ENCODE measurements around the gene RNF126. TPM values are rescaled to one million over a fixed set of nuclear protein-coding genes. Genes with fewer than 3 reads are reported as not detected.
A peak's percentile ranks its signal among the peaks of the same experiment; 100 is the strongest.
"Not testable (repeated sequence)": the region's sequence is repeated elsewhere in the genome, so short reads cannot be mapped to it uniquely, and the experiment has no call there.

Gene RNF126
- total RNA-seq, 2 experiments from 2014 or later, result 84.4 to 89.7 TPM

DNA sequence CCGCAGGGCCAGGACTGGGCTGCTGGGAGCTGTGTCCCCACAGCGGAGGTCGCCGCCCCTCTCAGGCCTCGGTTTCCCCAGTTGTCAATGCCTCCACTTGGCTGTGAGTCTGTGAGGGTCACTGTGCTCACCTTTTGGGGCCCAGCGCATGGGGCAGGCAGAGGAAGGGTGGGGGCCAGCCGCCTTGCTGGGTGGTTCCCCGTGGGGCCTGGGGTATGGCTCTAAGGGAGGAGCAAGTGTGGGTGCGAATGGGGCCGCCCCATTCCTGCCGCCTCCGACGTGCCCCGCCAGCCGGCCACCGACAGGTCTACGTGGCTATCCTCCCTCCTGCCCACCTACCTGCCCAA is 24.1 kb downstream of the RNF126 start:
- peak overlapping the region; percentile 65 for H3K4me3 Mint-ChIP-seq
- peaks cover 18% of the 10 kb centered on the region for H3K4me1 Mint-ChIP-seq (ENCODE audit: low read depth)
- no peaks in the 10 kb centered on the region for H3K9me3 Mint-ChIP-seq
- POLR2A ChIA-PET, result no interaction called here
- intact Hi-C loops (cut with micrococcal nuclease), result loop anchor here (10.0 kb wide), 1 partner anchor 54 kb away; the partner anchor contains the start of gene HCN2
- DNase-seq, result no peak
- H3K27ac Mint-ChIP-seq, result no peak overlapping the region
- CTCF ChIA-PET, result interaction anchor here (1.0 kb wide), 1 partner anchor 107 kb away, joined by 3 read pairs; no protein-coding TSS in a partner anchor
- H3K27me3 Mint-ChIP-seq, result no peaks in the 10 kb centered on the region
- no peaks in the 10 kb centered on the region for H3K36me3 Mint-ChIP-seq

DNA sequence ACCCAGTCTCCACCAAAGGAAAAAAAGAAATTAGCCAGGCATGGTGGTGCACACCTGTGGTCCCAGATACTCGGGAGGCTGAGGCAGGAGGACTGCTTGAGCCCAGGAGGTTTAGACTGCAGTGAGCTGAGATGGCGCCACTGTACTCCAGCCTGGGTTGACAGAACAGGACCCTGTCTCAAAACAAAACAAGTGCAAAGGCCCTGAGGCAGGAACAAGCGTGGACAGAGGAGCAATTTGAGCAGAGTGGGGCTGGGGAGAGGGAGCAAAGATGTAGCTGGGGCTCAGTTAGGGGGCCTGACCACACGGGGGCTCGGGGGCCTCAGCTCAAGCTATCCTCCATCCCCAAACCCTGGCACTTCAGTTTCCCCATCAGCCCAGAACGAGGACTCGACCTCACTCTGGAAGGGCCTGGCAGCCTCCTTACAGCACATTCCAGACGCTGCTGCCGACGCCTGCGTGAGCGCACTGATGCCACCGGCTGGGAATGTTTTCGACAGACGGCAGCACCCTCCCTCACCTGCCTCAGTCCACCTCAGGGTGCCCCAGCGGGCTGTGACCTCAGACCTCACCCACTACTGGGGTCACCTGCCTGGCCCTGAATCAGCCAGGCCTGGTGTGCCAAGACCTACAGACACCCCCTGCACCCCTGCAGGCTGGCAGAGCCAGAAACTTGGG is 27.9 kb downstream of the RNF126 start:
- DNase-seq, result no peak
- Mint-ChIP-seq H3K4me1 (ENCODE audit: low read depth) (peaks cover 39% of the 10 kb centered on the region), H3K9me3 (no peaks in the 10 kb centered on the region), H3K36me3 (peaks cover 15% of the 10 kb centered on the region), H3K27ac (peak overlapping the region; percentile 49), H3K4me3 (no peak overlapping the region), H3K27me3 (no peaks in the 10 kb centered on the region)
- CTCF ChIA-PET, result interaction anchor here (1.8 kb wide), 1 partner anchor 29 kb away, joined by 4 read pairs; no protein-coding TSS in a partner anchor
- POLR2A ChIA-PET, result no interaction called here
- intact Hi-C loops (cut with micrococcal nuclease), result loop anchor here (10.0 kb wide), 1 partner anchor 50 kb away; the partner anchor contains the start of gene HCN2

DNA sequence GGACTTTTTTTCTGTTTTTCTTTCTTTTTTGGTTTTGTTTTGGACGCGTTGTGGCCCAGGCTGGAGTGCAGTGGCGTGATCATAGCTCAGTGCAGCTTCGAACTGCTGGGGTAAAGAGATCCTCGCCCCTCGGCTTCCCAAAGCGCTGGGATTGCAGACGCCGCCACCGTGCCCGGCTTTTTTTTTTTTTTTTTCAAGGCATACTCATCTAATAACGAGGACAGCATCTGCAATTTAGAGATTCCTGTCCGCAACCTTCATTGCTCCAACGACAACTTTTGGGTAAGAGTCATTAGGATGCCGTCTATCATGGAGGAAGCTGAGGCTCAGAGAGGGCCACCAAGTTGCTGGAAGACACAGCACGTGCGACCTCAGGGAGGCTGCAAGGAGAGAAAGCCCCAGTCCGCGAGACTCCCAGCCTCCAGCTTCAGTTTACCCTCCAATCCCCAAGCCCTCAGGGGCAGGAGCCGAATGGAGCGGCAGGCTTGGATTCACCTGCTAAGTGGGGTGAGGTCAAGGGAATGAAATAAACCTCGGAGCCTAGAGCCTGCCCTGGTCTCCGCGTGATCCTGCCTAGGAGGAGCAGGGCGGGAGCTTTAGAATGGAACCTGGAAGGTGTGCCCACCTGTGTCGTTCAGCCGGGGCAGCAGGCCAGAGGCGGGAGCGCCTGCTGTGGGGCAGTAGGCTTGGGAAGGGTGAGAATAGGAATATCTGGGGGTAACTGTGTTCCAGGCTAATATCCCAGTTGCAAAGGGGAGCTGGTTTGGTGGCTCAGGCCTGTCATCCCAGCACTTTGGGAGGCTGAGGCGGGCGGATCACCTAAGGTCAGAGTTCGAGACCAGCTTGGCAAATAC is 29.0 kb downstream of the RNF126 start:
- Mint-ChIP-seq H3K4me1 (ENCODE audit: low read depth) (peaks cover 38% of the 10 kb centered on the region), H3K9me3 (no peaks in the 10 kb centered on the region), H3K4me3 (peak overlapping the region; percentile 96), H3K27me3 (no peaks in the 10 kb centered on the region), H3K27ac (peak overlapping the region; percentile 72), H3K36me3 (peaks cover 22% of the 10 kb centered on the region)
- ChIA-PET POLR2A (interaction anchor here (1.1 to 1.5 kb wide), 2 partner anchors 22 to 26 kb away, joined by 3 read pairs; no protein-coding TSS in a partner anchor), CTCF (interaction anchor here (1.0 to 1.8 kb wide), 2 partner anchors 28 to 46 kb away, joined by 3 to 4 read pairs; no protein-coding TSS in a partner anchor)
- intact Hi-C loops (cut with micrococcal nuclease), result loop anchor here (1.0 to 10.0 kb wide), 4 partner anchors 23 to 163 kb away; partner anchors contain the start of genes HCN2 and PTBP1
- no peak for DNase-seq

DNA sequence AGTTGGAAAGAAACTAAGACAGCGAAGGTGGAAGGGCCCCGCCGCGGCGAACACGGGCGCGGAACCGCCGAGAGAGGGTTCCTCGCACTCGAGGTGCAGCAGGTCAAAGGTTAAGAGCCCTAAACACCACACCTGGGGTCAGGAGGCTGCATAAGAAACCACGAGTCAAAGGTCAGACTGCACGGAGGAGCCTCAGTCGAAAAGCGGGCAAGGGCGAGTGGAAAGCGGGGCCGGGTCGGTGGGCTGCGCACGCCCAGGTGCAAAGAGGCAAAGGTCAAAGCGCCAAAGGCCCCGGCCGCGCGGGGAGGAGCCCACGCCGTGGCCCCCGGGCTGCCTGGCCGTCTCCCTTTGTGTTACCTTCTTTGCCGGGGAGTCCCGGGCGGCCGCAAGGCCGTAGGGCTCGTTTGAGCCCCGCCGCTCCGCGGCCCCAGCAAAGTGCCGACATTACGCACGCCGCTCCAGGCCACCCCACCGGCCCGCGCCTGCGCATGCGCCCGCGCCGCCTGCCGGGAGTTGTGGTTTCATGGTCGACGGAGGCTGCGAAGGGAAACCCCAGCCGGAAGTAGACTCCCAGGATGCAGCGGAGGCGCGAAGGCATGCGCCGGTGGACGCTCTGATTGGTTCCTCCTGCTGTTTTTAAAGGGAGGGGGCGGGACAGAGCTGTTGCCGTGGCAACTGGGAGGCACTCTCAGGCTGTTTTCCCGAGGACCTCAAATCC is 29.8 kb downstream of the RNF126 start, which contains the start of gene POLRMT:
Gene POLRMT (minus strand): TSS at position 470 of the 718 bp plus-strand sequence. CDS start 25 bp downstream, at position 445.
- H3K9me3 Mint-ChIP-seq, result no peaks in the 10 kb centered on the region
- peaks cover 33% of the 10 kb centered on the region for H3K4me1 Mint-ChIP-seq (ENCODE audit: low read depth)
- peak within 1 kb of the TSS; percentile 84 for H3K27ac Mint-ChIP-seq
- no peaks in the 10 kb centered on the region for H3K27me3 Mint-ChIP-seq
- H3K4me3 Mint-ChIP-seq, result peak within 1 kb of the TSS; percentile 96
- DNase-seq, result peak; percentile 99
- peaks cover 29% of the 10 kb centered on the region for H3K36me3 Mint-ChIP-seq
- ChIA-PET CTCF (interaction anchor here (0.5 to 1.8 kb wide), 5 partner anchors 27 to 49 kb away, joined by 3 to 4 read pairs (median 3); no protein-coding TSS in a partner anchor), POLR2A (interaction anchor here (1.1 to 1.5 kb wide), 2 partner anchors 21 to 27 kb away, joined by 3 read pairs; no protein-coding TSS in a partner anchor)
- intact Hi-C loops (cut with micrococcal nuclease), result loop anchor here (1.0 to 10.0 kb wide), 4 partner anchors 22 to 164 kb away; partner anchors contain the start of genes HCN2 and PTBP1

DNA sequence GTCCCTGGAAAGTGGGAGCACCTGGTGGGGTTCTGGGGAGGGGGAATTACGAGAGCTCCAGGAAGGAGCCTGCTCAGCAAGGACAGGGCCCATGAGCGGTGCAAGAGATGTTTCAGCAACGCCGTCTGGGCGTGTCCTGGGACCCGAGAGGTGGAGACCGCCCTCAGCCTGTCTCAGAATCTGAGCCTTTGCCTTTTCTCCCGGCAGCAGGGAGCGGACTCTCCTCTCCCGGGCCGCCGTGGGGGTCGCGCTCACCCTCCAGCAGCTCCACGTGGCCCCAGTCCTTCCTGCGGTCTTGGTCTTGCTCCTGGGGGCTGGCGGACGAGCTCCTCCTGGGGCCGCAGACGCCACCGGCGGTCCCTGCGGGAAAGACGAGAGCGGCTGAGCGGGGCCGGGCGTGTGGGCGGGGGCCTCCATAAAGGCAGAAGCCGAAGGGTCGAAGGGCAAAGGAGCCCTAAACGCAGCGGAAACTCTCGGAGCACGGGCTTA is 30.4 kb downstream of the RNF126 start:
- peak overlapping the region; percentile 84 for H3K27ac Mint-ChIP-seq
- DNase-seq, result peak; percentile 64
- intact Hi-C loops (cut with micrococcal nuclease), result loop anchor here (1.0 to 10.0 kb wide), 4 partner anchors 21 to 164 kb away; partner anchors contain the start of genes HCN2 and PTBP1
- POLR2A ChIA-PET, result interaction anchor here (1.1 kb wide), 1 partner anchor 47 kb away, joined by 3 read pairs; no protein-coding TSS in a partner anchor
- no peaks in the 10 kb centered on the region for H3K9me3 Mint-ChIP-seq
- no peaks in the 10 kb centered on the region for H3K27me3 Mint-ChIP-seq
- CTCF ChIA-PET, result interaction anchor here (0.6 to 0.9 kb wide), 2 partner anchors 27 to 48 kb away, joined by 3 to 4 read pairs; no protein-coding TSS in a partner anchor
- H3K4me3 Mint-ChIP-seq, result peak overlapping the region; percentile 96
- peaks cover 33% of the 10 kb centered on the region for H3K4me1 Mint-ChIP-seq (ENCODE audit: low read depth)
- peaks cover 31% of the 10 kb centered on the region for H3K36me3 Mint-ChIP-seq

DNA sequence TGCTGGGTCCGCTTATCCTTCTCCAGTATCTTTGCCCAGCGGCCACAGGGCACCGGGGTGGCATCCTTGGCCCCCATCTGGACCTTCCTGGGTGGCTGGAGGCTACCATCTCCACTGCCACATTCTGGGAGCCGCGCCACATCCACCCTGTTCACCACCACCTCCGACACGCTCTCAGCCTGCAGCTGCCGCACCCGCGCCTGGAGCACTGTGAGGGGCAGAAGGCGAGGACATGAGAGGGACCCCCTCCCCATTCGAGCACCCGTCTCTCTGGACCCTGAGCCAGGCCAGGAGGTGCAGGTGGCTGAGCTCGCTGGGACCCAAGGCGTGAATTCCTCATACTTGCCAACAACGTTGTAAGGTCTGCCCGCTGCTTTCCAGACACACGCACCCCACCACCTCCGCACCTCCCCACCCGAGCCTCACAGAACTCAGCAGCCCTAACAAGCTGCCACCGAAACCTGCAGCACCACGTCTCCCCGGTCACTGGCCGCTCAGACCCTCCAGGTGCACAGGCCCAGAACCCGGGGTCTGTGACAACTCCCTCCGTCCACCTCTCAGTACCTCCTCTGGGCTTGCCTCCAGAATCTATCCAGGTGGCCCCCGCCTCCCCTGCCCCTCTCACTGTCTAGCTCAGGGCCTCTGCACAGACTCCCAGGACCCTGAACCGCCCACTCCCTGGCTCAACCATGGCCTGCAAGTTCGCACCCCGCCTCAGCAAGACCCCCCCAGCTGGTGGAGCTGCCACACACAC is 32.9 kb downstream of the RNF126 start:
- Mint-ChIP-seq H3K27me3 (no peaks in the 10 kb centered on the region), H3K27ac (no peak overlapping the region), H3K4me1 (ENCODE audit: low read depth) (peaks cover 33% of the 10 kb centered on the region), H3K4me3 (no peak overlapping the region), H3K36me3 (peaks cover 35% of the 10 kb centered on the region), H3K9me3 (no peaks in the 10 kb centered on the region)
- ChIA-PET POLR2A (no interaction called here), CTCF (no interaction called here)
- intact Hi-C loops (cut with micrococcal nuclease), result loop anchor here (10.0 kb wide), 1 partner anchor 45 kb away; the partner anchor contains the start of gene HCN2
- DNase-seq, result no peak

DNA sequence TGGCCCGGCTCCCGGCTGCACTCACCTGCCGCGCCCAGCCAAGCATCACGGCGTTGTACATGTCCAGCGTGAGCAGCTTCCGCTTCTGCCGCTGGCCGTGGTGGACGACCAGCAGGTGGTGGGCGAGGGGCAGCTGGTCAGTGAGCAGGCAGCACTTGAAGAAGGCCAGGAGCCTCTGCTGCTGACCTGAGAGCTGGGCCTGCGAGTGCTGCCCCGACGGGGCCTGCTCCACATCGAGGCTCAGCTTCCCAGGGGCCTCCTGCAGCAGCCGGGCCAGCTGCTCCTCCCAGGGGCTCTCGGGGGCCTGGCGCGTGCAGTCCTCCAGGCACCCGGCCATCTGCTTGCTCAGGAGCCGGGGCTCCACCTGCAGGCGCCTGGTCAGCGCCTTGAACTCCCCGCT is 33.5 kb downstream of the RNF126 start:
- intact Hi-C loops (cut with micrococcal nuclease); H3K27me3 Mint-ChIP-seq: not testable (repeated sequence)

DNA sequence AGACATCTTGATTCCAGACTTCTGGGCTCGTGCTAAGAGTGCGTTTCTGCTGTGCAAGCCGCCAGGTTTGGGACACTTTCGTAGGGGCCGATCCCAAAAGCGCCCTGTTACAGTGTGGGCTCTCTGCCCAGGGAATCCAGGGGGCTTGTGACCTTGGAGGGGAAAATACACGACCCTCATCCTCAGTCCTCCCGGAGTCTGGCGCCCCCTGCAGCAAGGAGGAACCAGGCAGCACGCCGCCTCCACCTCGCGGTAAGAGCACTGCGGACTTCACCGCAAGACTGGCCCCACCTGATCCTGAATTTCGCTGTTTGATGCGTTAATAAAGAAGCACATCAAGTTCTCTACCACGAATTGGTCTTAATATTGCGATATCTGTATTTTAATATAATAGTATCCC is 34.8 kb downstream of the RNF126 start:
- peak; percentile 33 for DNase-seq
- H3K4me1 Mint-ChIP-seq (ENCODE audit: low read depth), result peaks cover 25% of the 10 kb centered on the region
- no peak overlapping the region for H3K27ac Mint-ChIP-seq
- intact Hi-C loops (cut with micrococcal nuclease), result no loop called here
- ChIA-PET CTCF (interaction anchor here (0.7 to 4.9 kb wide), 2 partner anchors 17 to 44 kb away, joined by 3 to 22 read pairs; no protein-coding TSS in a partner anchor), POLR2A (no interaction called here)
- H3K4me3 Mint-ChIP-seq, result no peak overlapping the region
- H3K27me3 Mint-ChIP-seq, result no peaks in the 10 kb centered on the region
- no peaks in the 10 kb centered on the region for H3K9me3 Mint-ChIP-seq
- peaks cover 38% of the 10 kb centered on the region for H3K36me3 Mint-ChIP-seq

More for the DNA sequence above, 33.5 kb downstream of the RNF126 start:
- Mint-ChIP-seq H3K4me1 (ENCODE audit: low read depth) (peaks cover 33% of the 10 kb centered on the region), H3K36me3 (peaks cover 35% of the 10 kb centered on the region)
- H3K9me3 Mint-ChIP-seq, H3K4me3 Mint-ChIP-seq, POLR2A ChIA-PET, DNase-seq, H3K27ac Mint-ChIP-seq: not testable (repeated sequence)
- CTCF ChIA-PET, result interaction anchor here (4.9 kb wide), 1 partner anchor 45 kb away, joined by 22 read pairs; no protein-coding TSS in a partner anchor

DNA sequence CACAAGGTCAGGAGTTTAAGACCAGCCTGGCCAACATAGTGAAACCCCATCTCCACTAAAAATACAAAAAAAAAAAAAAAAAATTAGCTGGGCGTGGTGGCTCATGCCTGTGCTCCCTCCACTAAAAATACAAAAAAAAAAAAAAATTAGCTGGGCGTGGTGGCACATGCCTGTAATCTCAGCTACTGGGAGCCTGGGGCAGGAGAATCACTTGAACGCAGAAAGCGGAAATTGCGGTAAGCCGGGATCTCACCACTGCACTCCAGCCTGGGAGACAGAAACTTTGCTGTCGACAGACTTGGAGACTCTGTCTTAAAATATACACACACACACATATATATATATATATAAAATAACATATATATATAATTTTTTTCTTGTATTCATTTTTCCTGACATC is 36.4 kb downstream of the RNF126 start:
- H3K36me3 Mint-ChIP-seq, result peaks cover 30% of the 10 kb centered on the region
- intact Hi-C loops (cut with micrococcal nuclease); H3K9me3 Mint-ChIP-seq; DNase-seq; H3K27ac Mint-ChIP-seq; H3K27me3 Mint-ChIP-seq; H3K4me3 Mint-ChIP-seq: not testable (repeated sequence)
- POLR2A ChIA-PET, result interaction anchor here (0.6 to 1.1 kb wide), 3 partner anchors 10 to 42 kb away, joined by 3 read pairs; no protein-coding TSS in a partner anchor
- H3K4me1 Mint-ChIP-seq (ENCODE audit: low read depth), result peaks cover 16% of the 10 kb centered on the region
- CTCF ChIA-PET, result interaction anchor here (1.1 to 4.9 kb wide), 2 partner anchors 42 to 94 kb away, joined by 3 to 22 read pairs; no protein-coding TSS in a partner anchor

DNA sequence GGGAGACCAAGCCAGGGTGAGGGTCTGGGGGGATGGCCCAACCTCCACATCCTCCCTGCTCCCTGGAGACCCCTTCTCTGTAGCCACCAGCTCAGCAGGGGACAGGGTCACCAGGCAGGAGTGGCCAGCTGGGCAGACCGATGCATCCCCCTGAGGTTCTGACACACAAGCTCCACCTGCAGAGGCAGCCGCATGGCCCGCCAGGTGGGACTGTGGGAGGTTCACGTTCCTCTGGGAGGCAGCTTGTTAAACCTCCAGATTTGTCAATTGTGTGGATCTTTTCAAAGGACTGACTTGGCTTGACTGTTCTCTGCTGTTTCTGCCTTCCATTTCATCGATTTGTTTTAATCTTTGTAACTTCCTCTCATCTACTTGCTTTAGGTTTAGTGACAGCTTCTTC is 37.8 kb downstream of the RNF126 start:
- H3K9me3 Mint-ChIP-seq, result no peaks in the 10 kb centered on the region
- intact Hi-C loops (cut with micrococcal nuclease), result no loop called here
- H3K27ac Mint-ChIP-seq, result no peak overlapping the region
- peaks cover 24% of the 10 kb centered on the region for H3K36me3 Mint-ChIP-seq
- peaks cover 8% of the 10 kb centered on the region for H3K4me1 Mint-ChIP-seq (ENCODE audit: low read depth)
- POLR2A ChIA-PET, result no interaction called here
- no peak overlapping the region for H3K4me3 Mint-ChIP-seq
- CTCF ChIA-PET, result interaction anchor here (1.1 to 4.9 kb wide), 2 partner anchors 41 to 93 kb away, joined by 3 to 22 read pairs; no protein-coding TSS in a partner anchor
- no peaks in the 10 kb centered on the region for H3K27me3 Mint-ChIP-seq
- no peak for DNase-seq

Data from activated CD4-positive, alpha-beta memory T cell treated with anti-CD3 and anti-CD28 coated beads for 36 hours (primary cell).